Kidney tubule cell (primary cell): ENCODE data around the gene TENT4A.
A peak's percentile ranks its signal among the peaks of the same experiment; 100 is the strongest.

Source experiments
- DNase-seq: peaks from one replicate; pipeline ENCODE4 v3.0.0-alpha.2; 2018; ENCODE audit warnings: low spot score

TENT4A gene

DNA sequence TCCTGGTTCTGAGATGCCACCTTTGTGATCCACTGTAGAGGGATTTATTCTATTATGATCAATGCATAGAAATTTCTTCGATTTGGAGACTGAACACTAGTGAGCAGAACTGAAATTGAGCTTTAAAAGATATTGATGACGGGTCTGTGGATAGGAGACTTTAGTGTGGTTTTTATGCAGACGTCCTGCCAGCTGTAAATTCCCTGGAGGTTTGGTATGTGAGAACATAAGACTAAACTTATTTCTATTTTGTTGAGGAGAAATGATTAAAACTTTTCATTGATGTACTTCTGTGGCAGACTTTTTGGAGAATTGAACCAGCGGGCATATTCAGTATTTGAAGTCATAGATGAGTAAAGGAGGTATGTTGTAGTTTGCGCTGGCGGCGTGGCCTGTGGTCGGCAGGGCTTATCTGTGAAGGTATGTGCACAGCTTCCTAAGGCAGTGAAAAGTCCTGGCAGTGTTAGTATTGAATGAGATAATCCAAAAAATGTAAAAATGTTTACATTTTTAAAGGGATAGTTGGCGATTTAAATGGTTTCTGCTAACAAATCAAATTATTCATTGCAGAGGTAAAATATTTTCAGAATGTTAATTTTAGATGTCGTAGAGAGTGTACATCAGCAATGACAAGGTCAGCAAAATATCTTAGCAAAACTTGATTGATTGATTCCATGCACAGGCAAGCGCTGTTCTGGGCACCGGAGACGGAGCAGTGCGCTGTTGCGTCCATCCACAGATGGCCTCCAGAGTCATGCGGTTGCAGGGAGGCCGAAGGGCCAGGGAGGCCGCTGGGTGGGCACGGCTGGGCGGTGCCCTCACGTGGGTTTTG is 20.4 kb downstream of the TENT4A start:
- no peak for DNase-seq

DNA sequence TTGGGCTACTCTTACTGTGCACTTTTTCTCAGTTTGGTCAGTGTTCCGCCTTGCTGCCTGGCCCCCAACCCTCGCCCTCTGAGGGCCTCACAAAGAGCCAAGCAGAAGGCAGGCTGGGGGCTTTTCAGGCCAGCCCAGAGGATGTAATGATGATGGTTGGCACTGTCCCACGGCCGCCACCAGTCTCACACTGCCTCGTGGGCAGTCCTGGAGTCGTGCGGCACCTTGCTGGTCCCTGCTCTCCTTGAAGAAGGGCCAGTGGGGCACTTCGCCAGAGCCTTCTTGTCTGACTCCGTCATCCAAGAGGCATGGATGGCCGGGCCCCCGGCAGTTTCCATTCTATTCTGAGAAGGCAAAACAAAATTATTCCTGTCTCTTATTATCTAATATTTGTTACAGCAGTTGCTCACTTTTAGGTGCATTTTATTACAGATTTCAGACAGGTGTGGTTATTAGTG is 21.0 kb downstream of the TENT4A start:
- no peak for DNase-seq

DNA sequence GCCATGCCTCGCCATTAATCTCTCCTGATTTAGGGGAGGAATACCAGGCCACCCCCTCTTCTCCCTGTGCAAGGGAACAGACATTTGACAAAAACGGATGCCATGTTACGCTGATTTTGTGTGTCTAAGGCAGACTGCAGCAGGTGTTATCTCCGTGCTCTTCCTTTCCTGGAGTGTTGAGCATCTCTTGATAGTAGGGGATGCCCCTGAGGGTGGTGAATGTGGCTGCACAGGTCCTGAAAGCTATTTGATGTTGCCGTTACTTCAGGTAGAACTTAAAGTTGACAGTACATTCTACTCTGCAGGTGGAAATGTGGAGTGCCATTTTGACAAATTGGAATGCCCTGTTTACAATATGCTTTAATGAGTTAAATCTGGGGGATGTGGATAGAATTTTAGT is 21.5 kb downstream of the TENT4A start:
- no peak for DNase-seq

DNA sequence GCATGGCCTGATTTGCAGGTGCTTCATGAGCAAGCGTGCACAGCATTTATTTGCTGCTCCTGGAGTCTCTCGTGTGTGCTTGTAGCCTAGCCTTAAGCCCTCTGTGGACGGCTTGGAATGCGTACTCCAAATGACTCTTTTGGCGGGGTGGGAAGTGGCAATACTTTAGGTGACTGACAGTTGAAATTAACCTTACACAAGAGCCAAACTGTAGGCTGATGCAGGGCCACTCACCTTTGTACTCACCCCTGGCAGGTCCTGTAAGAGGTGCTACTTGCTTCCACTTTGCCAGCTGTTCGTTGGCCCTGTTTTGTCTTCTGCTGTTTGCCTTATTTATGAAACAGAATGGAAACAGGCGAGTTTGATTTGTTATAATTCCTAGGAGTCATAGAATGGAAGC is 22.9 kb downstream of the TENT4A start:
- no peak for DNase-seq

DNA sequence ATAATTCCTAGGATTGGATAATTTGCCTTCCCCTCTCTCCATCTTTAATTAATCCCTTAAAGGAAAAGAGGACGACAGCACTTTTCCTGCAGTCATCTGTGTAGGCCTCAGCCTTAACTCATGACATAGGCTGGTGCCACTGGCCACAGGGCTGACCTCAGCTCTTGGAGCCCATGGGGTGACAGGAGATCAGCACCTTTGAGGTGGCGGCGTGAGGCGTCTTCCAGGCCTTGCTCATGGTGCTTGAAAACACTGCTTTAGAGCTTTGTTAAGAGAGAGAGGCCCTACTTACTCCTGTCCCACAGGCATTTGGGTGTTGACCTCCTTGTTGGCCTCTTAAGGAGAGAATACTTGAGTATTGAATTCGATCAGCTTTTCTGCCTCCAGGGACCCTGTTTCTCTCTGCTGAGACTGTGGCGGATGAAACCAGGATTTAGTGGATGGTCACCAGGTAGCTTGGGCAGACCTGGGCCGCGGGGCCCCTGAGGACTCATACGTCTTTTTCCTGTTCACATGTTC is 23.4 kb downstream of the TENT4A start:
- DNase-seq: no peak

DNA sequence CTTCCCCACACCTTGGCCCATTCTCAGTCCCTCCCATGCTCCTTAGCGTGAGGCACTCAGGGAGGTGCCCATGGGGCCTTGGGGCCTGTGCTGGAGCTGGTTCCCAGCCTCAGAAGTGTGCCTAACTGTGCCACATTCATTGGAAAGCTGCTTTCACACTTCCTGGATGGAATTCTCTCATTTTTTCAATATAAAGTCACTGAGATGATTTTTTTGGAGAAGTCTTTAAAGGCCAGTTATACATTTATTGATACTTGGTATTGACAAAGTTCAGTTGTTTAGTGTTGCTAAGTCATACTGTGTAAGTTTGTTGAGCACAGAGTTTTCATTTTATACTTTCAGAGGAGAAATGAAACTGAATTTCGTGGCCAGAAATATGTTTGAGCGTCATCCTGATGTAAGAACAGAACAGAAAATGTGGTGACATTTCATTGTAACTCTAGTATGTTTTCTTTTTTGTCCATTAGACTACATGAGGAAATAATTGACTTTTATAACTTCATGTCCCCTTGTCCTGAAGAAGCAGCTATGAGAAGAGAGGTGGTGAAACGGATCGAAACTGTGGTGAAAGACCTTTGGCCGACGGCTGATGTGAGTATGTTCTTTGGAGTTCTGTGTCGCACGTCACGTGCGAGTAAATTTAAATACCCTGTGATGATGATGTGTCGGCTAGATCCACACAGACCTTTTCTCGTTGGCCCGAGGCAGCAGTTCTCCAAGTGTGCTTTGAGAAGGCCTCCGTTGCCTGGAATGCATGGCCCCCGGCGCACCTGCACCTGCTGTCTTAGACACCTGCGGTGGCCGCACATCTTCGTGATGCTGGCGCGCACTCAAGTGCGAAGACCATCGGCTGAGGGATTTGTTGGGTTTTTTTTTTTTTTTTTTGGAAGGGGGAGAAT is 24.1 kb downstream of the TENT4A start:
- DNase-seq: no peak

DNA sequence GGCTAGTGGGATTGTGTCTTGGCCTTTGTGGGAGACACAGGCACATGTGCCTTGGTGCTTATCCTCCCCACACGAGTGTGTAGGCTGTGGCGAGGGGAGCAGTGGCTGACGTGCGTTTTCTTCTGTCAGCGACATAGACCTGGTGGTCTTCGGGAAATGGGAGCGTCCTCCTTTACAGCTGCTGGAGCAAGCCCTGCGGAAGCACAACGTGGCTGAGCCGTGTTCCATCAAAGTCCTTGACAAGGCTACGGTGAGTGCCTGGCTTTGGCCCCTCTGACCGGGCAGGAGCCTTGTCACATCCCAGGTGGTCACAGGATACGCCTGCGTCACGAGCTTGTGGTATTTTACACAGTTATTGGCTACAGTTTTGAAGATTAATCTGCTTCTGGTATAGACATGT is 26.4 kb downstream of the TENT4A start:
- DNase-seq: no peak

DNA sequence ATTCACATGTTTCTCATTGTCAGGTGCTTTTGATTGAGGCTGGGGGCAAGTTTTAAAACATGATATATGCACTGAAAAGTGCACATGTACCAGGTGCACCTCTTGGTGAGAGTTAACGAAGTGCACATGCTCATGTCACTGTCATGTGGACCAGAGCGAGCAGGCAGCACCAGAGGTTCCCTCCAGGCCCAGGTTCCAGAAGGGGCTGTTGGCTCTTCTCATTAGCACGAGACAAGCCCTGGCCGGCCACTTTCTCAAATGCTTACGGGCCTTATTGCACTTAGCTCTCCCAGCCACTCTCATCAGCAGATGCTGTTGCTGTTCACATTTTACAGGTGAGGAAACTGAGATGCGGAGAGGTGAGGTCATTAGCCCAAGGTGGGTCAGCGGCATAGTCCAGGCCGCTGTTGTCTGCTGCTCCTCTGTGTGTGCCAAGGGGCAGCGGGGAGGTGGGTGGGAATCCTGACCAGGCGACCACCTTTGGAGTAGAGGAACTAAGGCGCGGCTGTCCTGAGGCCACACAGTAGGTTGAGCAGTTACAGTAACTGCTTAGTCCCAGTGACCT is 27.4 kb downstream of the TENT4A start:
- no peak for DNase-seq

DNA sequence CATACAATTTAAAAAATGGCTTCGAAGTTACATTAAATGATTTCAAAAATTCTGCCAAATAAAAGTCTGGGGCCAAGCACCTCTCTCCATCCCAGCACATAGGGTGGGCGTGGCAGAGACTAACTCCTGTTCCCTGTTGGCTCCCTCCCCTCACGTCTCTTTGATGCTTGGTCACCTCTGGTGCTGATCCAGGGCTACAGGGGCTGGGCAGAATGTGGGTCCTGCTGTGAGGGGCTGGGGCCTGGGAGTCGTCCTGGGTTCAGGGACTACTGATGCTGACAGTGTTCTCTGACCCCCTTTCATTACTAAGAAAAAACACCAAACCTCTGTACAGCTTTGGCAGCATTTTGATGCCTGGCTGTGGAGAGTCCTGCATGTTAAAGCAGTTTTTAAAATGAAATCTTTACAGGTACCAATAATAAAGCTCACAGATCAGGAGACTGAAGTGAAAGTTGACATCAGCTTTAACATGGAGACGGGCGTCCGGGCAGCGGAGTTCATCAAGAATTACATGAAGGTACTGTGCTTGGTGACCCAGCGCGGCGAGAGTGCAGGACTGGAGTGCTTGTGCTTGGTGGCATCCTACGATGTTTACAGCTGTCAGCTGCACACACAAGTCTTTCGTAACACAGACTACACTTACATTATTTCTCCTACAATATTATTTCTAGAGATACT is 29.0 kb downstream of the TENT4A start:
- no peak for DNase-seq

DNA sequence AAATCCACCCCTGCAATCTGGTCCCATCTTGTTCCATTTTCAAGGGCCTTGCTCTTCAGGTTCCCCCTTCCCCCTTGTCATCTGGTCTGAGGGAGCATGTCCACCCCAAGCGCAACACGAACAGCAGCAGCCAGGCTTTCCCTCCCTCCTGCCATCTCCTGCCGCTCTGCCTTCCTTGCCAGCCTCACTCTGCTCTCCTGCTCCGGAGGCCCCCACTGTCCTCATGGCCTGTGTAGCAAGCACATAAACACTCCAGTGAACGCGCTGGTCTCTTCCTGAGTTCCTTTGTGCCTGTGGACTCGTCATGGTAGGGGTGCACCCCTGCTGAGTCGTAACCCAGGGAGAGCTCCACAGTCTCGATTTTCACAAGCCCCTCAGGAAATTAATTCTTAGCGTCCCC is 29.9 kb downstream of the TENT4A start:
- no peak for DNase-seq

DNA sequence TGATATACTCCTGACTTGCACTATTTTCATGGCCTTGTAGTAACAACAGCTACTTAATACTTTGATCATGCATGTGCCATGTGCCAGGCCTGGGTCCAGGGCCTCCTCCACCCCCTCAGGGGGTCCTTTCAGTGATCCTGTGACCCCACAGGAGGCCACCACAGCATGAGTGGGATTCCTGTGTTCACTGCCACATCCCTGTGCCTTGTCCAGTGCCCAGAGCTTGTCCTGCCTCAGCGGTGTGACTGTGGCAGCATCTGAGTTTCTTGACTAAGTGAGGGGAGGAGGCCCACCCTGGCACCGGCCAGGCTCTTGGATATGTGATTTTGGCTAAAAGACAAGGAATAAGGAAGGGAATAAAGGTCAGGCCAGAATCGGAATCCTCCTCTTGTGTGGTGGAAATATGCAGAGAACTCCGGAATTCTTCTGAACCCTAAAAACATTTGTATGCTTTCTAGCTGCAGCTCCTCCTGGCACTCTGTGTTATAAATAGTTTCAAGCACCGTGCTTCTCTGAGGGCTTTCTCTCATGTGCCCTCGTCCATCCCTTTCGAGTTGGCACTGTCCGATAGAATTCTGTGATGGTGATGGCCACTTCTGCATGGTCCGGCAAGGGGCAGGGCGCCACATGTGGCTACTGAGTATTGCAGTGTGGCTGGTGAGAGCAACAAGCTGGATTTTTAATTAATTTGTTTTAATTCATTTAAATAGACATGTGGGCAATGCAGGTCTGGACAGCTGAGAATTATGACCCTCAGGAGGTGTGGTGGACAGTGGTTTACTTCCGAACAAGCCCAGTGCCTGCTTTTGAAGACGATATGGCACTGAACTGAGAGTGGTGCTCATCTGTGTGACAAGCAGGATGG is 31.8 kb downstream of the TENT4A start:
- DNase-seq: no peak

DNA sequence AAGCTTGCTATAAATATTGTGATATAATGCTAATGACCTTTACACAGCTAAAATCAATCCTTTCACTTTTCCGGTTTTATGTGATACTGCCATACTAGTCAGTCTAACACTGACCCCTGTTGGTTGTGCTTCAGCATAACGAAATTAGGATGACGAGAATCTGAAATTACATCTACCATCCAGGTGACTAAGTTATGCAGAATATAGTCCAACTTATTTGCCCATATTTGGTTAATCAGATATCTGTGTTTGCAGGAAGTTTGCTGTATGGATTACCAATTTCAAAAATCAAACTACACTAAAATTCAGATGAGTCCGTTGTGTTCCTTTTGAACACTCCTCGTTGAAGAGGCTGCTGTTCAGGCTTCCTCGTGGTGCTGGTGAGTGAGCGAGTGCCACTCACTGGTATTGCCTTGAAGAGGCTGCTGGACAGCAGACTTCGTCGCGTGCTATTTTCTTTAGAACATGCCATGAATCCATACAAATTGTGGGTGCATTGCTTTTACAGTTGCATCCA is 32.5 kb downstream of the TENT4A start:
- peak; percentile 61 for DNase-seq

DNA sequence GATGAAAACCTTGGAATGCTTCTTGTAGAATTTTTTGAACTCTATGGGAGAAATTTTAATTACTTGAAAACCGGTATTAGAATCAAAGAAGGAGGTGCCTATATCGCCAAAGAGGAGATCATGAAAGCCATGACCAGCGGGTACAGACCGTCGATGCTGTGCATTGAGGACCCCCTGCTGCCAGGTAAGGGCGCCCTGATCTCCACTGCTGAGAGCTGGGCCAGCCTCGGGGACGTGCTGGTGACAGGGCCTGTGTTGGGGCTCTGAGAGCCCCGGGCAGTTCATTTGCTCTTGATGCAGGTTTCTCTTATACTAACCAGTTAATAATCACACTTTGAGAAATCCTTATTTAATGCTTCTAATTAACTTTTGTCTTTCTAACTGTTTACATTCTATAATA is 33.0 kb downstream of the TENT4A start:
- no peak for DNase-seq

DNA sequence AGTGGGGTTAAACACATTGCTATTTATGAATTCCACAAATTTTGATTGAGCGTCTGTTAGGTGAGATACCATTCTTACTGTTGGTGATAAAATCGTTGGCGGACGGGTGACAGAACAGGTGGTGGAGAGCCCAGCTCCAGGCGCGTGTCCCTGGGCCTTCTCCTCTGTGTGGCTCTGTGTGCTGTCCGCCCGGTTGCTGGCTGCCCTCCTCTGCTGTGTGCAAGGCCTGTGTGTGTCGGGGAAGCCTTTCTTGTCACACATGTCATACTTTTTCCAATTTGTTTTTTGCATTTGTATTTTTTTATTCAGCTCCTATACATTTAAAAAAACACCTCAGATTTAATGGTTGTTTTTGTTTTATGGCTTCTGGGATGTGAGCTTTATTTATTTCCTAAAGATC is 33.9 kb downstream of the TENT4A start:
- DNase-seq: no peak

DNA sequence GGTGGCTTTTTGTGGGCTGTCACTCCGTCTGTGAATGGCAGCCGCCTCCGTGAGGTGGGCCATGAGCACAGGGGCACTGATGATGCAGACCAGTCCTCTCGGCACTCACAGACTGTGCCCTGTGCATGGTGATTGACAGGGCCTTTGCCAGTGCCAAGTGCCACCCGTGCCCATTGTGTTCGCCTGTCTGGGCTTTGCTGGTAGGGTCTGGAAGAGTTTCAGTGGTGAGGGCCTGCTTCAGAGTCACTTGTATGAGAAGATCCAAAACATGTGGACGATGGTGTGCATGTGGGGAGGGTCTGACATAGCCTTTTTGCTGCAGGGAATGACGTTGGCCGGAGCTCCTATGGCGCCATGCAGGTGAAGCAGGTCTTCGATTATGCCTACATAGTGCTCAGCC is 34.9 kb downstream of the TENT4A start:
- DNase-seq: no peak

DNA sequence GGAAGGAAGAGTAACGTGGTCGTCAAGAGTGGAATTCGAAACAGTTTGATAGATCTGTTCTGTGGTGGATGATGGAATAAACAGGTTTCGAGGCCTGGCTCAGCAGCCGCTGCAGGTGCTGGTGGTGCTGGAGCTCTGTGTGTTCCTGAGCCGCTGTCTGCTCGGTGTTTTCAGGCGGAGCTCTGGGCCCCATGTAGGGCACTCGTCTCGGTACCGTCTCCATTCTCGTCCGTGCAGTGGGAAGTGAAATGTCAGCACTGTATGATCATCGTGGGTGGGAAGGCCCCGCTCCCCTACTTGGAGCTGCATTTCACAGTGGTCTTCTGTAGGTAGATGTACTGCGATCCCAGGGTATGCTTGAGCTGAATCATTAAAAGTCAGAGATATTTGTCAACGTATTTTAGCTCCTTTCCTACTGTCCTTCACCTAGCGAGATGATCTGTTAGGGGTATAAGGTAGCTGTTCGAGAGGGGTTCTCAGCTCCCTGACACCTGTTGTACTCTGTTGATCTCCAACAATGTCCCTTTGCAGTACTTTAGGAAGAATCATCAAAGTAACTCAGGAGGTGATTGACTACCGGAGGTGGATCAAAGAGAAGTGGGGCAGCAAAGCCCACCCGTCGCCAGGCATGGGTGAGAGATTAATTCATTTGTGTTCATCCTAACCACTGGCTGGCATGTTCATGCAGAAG is 35.9 kb downstream of the TENT4A start:
- DNase-seq: no peak

DNA sequence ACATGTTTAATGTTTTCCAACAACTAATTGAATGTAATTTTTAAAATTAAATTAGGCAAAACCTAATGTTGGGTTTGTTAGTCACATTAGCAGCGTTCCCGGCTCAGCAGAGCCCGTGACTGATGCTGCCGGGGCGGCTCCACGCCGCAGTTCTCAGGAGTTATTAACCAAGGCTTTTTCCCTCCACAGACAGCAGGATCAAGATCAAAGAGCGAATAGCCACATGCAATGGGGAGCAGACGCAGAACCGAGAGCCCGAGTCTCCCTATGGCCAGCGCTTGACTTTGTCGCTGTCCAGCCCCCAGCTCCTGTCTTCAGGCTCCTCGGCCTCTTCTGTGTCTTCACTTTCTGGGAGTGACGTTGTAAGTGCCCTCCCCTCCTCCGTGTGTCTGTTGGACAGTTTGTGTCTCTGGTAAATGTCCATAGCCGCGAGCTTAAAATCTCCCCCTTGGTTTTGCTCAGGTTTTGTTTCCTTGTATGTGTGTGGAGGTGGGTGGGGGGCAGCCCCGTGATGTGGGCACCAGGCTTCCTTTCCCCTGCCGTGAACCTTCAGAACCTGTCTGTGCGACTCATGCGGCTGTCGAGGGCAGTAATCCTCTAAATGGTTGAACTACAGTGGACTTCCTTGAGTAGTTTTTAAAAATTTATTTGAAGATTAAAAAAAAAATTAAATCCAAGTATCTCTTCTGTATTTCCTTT is 37.1 kb downstream of the TENT4A start:
- no peak for DNase-seq

DNA sequence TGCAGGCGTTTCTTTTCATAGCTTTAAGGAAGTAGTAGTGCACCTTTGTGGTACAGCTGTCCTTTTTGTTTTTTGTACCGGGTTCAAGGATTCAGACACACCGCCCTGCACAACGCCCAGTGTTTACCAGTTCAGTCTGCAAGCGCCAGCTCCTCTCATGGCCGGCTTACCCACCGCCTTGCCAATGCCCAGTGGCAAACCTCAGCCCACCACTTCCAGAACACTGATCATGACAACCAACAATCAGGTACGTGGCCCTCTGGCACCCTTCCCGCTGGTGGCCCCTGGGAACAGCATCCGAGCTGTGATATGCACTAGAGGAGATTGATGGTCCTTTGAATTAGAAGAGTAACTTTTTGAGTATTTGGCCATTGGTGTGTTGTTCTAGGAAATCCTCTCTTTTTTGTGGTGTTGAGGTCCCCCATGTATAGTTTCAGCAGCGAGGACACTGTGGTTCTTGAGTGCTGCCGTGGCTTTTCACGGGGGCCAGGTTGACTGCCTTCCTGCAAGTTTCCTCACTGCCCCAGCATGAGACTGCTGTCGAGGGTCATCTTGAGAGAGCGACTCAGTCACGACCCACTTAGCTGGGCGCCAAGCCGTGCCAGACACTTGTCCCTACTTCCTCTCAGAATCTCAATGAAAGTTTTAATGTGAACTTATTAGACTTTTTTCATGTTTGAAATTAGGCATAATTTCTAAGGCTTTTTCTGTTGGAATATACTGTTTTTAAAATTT is 37.9 kb downstream of the TENT4A start:
- no peak for DNase-seq

DNA sequence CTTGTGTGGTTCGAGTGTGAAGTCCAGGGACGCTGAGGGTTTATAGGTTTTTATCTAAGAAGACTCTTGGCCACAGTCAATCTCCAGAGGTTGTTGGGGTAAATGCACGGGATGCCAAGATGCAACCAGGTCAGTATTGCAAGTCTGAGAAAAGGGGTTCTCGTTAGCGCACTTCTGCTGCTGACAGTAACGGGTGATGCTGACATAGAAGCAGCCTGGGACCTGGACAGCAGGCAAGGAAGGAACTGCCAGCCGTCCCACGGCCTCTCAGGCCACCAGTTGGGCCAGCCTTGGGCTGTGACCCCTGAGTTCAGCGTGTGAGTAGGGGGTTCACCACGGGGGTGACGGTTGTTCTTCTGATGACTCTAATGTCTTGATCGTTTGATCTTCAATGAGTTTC is 39.0 kb downstream of the TENT4A start:
- no peak for DNase-seq
